Measurements from ENCODE around the gene DNAJB6.
"Not testable (repeated sequence)": the region's sequence is repeated elsewhere in the genome, so short reads cannot be mapped to it uniquely, and the experiment has no call there.

Gene DNAJB6

DNA sequence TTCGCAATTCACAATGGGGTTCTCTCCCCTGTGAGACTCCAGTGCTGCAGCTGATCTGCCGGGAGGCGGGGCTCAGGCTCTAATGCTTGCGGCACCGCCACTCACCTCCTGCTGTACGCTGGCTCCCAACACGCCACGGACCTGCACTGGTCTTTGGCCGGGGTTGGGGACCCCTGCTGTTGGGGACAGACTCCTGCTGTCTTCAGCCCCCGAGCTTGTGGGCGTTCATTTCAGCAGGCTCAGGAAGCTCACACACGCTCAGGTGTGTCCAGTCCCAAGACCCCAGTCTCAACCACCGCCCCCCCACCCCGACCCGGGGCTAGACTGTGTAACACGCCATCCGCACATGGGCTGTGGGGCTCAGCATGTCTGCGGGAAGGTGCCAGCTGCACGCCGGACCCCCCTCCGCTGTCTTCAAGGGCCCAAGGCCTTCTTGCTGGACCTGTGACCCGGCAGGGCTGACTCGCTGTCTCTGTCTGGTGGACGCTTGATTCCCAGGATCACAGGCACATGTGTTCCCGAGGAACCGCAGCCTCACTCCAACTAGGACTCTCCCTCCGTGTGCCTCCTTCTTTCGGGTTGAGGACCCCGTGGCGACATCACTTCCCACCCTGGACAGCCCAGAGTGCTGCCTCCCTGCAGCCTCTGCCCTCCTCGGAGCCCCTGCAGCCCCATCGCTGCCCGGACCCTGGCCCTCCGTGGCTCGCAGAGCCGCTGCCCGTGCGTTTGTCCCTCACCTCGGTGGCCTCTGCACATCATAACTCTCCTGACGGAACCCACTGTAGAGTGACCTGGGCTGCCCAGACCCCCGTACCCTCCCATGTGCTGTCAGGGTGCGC is 106.4 kb downstream of the DNAJB6 start:
- DNase-seq (ENCODE audit: low read depth in 2 of 2) = no peak

DNA sequence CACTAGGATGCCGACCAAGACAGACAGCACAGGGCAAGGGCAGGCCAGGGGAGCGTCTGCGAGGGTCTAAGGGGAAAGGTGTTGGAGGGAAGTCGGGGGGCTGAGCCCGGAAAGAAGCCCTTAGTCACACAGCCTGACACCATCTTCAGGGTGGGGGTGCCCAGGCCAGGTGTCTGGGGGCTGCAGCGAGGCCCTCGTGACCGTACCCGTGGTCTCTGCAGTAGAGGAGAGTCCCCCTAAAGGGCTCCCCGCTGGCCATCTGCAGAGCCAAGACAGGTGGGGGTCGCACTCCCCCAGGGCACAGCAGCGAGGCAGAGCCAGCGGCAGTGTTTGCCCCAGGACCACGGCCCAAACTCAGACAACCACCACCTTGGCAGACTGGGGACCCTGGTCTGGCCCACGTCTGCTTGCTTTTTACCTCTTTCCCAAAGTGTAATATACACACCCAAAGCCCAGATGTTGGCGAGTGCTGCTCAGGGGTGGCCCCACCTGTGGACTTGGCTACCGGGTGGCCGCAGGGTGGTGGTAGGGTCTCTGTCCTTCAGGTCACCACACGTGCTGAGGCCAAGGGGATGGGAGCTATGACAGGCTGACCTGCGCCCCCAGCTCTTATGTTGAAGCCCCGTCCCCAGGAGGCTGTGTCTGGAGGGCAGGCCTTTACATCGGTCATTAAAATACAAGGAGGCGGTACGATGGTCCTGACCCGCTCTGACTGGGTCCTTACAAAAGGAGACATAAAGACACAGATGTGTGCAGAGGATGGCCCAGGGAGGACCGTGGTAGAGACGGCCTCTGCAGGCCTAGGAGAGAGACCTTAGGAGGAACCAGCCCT is 107.4 kb downstream of the DNAJB6 start:
- no peak for DNase-seq (ENCODE audit: low read depth in 2 of 2)

DNA sequence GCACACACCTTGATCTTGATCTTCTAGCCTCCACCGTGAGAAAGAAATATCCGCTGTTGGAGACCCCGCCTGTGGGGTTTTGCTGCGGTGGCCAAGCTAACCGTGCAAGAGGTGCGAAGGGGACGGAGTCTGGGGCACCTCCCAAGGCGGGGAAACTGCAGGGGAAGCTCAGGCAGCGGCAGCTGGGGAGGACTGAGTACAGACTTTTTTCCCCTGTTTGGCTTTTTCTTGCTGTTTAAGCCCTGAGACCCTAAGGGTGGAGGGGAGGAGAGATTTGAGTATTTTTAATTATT is 108.0 kb downstream of the DNAJB6 start:
- no peak for DNase-seq (ENCODE audit: low read depth in 2 of 2)

DNA sequence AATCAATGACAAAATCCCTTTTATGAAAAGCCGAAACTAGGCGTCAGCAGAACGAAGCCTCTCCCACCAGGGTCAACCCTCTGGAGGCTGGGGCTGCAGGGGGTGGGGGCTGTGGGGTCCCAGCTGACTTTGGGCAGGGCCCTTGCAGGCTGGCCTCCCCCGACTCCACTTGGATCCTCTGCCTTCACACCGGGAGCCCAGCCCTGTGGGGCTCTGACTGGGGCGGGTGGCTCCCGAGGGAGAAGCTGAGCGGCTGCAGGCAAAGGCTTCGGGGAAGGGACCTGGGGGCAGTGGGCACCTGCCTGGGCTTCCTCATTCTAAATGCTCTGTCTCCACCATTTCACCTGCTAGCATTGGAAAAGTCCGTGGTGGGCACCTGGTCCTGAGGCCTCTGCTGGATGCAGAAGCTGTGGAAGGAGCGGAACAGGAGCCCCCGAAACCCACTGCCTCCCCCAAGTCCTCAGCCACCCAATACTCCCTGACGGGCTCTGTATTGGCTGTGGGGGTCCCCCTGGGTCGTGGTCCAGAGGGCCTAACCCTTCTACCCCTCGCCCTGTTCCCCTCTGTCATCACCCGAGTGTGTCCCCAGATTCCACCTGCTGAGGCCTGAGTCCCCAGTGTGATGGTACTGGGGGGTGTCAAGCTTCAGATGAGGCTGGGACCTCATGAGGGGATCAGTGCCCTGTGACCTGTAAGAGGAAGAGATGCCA is 108.6 kb downstream of the DNAJB6 start:
- DNase-seq (ENCODE audit: low read depth in 2 of 2) = no peak

DNA sequence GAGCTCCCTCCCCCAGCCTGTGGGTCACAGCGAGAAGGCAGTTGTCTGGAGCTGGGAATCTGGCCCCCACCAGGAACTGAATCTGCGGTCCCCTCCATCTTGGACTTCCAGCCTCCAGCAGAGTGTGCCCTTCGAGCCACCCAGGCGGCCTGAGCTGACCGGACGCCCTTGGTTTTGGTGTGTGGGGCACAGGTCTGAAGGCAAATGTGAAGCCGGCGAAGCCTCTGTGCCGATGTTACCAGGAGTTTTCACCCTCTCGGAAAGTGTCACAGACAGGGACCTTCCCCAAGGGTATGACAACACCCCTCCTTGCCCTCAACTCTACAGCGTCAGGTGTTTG is 109.1 kb downstream of the DNAJB6 start:
- no peak for DNase-seq (ENCODE audit: low read depth in 2 of 2)

DNA sequence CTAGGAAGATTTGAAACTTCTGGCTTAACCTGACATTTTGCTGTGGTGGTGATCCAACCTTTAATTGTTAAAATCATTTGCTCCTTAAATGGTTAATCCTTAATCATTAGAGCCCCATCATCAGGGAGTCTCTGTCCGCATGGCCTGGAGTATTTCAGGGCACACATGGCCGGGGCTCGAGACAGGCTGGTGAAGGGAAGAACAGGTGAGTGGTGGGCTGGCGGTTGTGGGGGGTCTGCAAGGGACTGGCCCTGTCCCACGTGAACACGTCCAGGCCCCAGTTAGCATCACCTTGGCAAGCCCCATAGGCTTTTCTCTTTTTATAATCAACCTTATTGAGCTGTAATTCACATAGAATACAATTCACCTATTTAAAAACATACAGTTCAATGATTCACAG is 109.5 kb downstream of the DNAJB6 start:
- DNase-seq (ENCODE audit: low read depth in 2 of 2) = no peak

DNA sequence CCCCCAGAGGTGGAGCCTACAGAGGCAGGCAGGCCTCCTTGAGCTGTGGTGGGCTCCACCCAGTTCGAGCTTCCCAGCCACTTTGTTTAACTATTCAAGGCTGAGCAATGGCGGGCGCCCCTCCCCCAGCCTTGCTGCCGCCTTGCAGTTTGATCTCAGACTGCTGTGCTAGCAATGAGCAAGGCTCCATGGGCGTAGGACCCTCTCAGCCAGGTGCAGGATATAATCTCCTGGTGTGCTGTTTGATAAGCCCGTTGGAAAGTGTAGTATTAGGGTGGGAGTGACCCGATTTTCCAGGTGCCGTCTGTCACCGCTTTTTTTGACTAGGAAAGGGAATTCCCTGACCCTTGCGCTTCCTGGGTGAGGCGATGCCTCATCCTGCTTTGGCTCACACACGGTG is 117.2 kb downstream of the DNAJB6 start:
- not testable (repeated sequence) for DNase-seq (ENCODE audit: low read depth in 2 of 2)

DNA sequence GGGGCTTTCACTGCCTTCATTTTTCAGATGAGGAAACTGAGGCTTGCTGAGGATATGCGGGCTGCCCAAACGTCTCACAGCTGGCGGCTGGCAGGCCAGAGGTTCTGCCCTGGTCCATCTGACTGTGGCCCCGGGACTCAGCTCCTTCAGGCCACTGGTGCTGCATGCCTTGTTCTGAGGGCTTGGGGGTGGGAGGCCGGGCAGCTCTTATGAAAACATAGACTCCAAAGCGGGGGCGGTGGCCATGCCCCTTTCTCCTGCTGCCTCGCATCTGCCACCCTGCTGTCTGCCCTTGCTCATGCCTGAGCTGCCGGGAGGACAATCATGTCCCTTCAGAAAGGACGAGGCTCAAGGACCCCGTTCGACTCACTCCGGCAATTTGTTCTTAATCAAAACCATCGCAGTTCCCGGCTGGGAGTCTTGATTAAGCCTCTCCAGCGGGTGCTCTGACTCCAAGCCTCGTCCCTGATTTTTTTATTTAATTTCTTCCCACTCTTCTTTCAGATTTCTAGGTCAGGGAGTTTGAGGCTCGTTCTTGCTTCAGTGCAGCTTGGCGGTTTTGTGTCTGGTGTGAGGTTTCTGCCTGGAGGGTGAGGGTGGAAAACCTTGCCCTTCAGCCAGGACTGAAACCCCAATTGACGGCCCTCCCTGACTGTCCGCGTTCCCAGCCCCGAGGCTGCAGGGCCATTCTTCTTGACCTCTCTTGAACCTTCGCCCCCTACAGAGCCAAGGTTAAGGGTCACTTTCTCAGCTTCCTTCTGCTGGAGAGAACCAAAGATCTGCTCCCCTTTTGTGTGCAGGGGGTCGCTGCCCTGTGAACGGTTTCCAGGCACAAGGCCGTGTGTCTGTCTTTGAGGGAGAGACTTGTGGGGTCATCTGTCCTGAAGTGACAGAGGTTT is 120.8 kb downstream of the DNAJB6 start:
- DNase-seq (ENCODE audit: low read depth in 2 of 2) = no peak

DNA sequence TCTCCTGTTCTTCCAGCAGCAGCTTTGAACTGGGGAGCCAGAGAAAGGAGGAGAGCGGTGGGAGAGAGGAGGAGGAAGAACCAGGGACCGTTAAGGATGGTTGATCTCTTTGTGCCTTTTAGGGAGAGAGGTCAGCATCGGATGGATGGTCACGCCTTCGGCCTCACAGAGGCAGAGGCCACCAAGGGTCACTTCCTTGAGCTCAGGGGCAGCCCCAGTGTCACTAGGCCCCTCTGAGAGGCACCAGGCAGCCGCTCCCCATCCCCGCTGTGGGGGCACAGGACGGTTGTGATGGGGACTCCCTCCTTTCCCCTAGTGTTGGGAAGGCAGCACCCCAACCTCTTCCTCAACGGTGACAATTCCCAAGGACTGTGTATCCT is 121.4 kb downstream of the DNAJB6 start:
- no peak for DNase-seq (ENCODE audit: low read depth in 2 of 2)

DNA sequence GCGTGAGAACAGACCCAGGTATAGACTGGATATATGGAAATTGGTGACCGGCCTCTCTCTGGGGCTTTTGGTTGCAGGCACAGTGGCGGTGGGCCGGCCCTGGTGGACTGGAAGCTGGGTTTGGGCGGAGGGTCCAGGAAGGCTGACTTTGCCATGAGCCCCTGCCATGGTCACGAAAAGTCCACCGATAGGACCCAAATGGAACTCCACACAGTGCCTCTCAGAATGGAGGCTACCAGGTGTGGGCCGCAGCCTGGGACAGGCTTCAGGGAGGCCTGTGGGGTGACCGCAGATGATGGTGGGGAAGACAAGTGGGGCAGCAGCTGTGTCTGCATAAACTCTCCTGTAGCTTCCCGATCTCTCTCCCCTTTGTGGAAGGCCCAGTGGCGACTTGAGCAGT is 123.2 kb downstream of the DNAJB6 start:
- no peak for DNase-seq (ENCODE audit: low read depth in 2 of 2)

DNA sequence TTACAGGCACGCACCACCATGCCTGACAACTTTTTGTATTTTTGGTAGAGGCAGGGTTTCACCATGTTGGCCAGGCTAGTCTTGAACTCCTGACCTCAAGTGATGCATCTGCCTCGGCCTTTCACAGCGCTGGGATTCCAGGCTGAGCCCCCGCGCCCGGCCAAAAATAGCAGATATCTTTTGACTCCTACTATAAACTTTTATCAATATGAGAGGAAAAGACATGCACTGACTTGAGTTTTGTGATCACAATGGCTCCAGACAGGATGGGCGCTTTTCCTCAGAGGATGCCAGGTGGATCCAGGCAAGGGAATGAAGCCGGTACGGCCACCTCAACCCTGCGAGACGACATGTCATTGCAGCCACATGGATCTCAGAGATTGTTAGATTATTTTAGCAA is 123.9 kb downstream of the DNAJB6 start:
- no peak for DNase-seq (ENCODE audit: low read depth in 2 of 2)

DNA sequence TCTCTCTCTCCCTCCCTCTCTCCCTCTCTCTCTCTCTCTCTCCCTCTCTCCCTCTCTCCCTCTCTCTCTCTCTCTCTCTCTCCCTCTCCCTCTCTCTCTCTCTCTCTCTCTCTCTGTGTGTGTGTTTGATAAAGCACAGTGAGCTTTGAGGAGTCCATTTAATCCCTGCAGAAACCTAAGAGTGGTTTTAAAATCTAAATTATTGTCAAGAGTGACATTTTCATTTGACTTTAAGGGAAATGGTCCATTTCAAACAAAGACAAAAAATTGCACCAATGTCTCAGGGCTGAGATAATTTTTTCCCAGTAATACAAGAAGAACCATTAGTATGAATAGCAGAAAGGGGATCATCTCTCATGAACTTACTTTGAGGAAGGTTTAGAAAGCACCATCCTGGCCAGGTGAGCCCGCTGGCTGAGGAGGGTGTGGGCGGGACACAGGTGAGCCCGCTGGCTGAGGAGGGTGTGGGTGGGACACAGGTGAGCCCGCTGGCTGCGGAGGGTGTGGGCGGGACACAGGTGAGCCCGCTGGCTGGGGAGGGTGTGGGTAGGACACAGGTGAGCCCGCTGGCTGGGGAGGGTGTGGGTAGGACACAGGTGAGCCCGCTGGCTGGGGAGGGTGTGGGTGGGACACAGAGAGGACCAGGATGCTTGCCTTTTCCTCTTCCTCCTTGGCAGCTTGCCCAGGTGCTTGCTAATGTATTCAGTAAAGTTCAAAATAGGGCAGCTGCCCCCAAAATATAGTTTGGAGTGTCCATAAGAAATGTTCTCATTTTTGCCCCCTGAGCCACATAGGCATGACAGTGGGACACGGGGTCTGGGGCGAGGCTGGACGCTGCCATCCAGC is 125.0 kb downstream of the DNAJB6 start:
- no peak for DNase-seq (ENCODE audit: low read depth in 2 of 2)

DNA sequence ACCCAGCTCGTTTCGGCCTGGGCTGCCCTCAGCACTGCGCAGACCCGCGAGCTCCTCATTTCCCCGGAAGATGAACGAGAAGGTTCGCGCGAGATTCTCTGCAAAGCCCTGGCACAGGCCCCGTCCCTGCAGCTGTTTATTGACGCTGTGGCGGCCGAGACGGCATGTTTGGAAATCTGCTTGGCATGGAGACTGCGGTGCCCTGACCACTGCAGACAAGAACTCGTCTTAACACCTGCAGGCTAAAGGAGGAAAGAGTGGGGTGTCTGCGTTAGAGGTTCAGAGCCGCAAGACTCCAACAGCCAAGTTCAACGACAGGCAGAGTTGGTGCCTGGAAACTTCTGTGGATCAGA is 125.6 kb downstream of the DNAJB6 start:
- no peak for DNase-seq (ENCODE audit: low read depth in 2 of 2)

DNA sequence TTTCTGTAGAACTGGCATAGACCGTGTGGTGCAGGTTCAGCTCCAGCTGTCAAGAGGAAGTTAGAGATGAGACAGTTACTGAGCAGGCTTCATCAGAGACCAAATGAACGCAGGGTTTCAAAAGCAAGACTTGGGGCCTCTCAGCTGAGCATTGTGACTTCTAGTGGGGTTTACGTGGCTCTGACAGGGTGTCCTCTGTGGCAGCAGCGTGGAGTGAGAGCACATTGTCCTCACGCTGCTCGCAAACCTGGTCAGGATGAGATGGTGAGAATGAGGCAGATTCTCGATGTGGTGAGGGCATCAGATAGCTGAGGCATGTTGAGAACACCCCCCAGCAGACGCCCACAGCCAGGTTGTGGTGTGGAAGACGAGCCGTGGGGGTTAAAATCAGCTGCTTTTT is 126.0 kb downstream of the DNAJB6 start:
- no peak for DNase-seq (ENCODE audit: low read depth in 2 of 2)

DNA sequence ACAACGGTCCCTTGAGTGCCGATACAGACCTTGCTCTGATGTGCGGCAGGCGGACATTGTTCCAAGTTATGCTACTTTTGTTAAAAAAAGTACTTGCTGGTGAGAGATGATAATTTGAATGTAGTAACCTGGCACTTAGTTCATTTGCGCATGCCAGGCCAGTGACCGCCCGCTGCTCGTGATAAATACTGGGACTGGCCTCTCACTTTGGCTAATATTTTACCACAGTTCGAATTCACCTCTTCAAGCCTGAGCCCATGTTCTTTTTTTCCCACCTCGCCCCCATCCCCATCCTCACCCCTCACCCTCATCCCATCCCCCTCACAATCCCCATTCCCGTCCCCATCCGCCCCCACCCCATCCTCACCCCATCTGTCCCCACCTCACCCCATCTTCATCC is 126.4 kb downstream of the DNAJB6 start:
- no peak for DNase-seq (ENCODE audit: low read depth in 2 of 2)

DNA sequence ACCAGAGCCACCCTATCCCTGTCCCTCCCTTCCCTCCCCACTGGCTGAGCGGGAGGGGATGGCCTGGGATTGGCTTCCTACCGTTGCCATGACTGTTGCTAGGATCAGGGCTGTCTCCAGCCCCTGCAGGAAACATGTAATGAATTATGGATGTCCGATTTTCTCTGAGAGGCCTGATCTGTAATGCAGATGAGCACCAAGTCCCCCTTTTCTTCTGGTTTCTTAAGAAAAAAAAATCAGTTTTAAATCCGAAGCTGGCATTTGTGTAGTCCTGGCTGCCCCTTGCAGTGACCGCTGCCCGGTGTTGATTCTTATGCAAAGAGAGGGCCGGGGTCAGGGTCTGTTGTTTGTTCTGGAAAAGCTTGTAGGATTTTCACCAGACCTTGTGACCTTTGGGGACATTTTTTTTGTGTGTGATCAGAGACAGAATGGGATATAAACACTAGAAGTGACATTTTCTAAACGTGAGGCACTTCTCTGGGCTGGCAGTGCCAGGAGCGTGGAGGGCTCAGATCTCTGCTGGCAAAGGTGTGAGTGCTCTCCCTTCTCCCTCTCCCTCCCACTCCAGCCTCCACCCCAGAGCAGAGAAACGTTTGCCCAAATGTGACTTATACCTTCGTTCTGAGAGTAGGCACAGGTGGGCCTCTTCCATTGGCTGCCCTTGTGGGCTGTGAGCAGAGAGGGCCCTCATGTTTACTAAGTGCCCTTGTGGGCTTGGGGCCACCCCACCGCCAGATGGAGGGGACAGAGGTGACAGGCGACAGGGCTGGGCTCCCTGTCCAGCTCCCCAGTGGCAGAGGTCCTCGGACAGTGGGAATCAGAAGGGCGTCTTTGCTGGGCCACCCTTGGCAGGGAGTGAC is 127.5 kb downstream of the DNAJB6 start:
- DNase-seq (ENCODE audit: low read depth in 2 of 2) = no peak

DNA sequence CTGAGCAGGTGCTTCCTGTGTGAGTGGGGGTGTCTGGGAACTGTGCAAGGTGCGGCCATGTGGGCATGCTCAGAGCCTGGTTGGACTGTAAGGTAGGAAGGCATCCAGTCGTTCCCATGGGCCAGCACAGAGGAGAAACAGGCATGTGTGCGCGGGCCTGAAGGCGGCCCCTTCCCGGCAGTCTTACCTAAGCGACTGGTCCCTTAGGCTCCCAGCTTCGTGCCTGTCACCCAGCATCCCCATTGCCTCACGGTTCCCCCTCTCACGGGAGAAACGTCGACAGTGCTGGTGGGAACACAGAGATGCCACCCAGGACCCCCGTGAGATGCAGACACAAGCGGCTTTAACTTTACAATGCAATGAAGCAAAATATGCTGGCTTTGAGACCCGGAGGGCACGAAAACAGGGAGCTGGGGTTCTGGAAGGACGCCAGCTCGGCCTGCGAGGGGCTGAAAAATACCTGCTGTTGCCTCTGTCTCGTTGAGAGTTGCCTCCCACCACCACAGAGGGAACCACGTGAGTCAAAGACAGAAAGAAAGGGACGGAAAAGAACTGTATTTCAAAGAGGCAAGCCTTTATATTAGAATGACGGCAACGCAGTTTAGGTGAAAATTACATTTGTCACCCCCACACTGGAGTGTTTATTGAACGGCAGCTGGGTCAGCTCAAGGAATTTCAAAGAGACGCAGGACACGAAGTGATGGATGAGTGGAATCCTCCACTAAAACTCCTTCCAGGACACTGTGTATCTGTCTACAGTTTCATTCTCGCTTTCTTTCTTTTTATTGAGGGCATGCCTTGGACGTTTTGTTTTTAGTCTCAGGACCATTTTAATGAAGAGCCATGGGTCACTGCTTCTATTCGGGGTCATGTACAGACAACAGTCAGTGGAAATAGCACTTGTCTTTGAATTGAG is 128.4 kb downstream of the DNAJB6 start:
- DNase-seq (ENCODE audit: low read depth in 2 of 2) = no peak

DNA sequence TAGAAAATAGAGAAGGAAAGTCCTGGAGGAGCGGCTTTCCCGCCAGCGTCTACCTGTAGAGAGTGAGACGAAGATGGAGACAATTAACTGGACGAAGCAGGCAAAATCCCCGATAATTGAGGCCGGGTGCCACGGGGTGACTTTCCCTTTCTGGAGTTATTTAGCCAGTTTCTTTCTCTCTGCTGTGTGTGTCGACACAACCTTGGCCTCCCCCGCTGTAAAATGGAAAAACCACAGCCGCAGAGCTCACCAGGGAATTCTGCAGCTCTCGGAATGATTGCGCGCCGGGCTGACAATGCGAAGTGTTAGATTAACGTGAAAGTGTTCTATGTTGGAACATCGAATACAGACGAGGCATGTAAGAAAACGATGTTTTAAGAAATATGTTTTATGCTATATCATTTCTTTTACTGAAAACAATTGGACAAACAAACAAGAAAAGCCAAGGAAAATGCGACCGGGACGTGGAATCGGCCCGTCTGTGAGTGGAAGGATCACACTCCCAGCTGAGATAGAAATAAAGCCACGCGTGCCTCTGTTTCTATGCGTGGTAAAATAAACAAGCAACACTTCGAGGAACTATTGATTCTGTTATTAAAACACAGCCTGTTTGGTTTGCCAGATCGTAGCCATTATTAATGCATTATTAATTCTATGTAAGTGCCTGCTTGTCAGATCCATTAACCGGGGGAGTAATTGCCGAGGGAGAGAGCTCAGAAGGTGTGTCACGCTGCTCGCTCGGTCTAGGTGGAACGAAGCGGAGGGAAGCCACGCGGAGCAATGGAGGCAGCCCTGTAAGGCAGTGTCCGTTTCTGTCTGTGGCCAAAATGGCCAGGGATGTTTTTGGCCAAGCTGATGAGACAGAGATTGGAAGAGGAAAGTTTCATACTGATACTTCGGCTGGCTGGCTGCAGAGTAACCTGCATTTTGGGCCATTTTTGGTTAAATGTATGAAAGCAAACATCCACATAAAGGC is 129.4 kb downstream of the DNAJB6 start:
- DNase-seq (ENCODE audit: low read depth in 2 of 2) = no peak

All from stimulated activated CD8-positive, alpha-beta memory T cell treated with anti-CD3 and anti-CD28 coated beads, Interleukin-15, amount 100 ng/mL, for 48 hours (primary cell).